Measurements from ENCODE around the gene LINGO1.

DNA sequence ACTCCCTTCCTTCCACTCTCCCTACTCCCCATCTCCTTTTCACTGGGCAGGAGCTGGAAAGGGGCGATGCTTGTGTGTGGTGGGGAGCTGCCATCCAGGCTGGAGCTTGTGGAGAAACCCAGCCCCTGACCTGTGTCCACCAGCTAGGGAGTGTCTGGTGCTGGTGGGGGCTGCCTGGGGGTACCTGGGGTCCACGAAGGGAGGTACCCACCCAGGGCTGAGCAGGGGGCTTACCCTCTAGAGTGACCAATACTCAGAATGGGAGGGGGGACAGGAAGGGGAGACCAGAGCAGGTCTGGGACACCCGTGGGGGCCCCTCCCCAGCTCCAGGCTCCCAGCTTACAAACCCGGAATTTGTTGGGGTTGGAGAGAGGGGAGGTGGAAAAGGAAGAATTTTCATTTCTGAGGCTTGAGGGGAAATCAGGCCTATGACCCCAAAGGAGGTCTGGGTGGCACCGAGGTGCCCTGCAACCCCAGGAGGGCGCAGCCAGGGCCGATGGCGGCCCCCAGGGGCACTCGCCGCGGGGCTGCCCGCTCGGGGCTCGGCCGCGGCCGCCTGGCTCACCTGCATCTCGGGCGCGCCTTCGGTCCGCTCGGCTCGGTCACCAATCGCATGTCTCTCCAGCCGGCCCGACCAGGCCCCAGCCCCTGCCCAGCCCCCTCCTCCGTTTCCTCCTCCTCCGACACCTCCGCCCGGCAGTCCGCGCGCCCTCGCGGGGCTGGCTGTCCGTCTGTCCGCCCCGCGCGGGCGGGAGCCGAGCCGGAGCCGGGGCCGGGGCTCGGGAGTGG is 773 bp downstream of the LINGO1 start:
- TF ChIP-seq, protein P1, sequence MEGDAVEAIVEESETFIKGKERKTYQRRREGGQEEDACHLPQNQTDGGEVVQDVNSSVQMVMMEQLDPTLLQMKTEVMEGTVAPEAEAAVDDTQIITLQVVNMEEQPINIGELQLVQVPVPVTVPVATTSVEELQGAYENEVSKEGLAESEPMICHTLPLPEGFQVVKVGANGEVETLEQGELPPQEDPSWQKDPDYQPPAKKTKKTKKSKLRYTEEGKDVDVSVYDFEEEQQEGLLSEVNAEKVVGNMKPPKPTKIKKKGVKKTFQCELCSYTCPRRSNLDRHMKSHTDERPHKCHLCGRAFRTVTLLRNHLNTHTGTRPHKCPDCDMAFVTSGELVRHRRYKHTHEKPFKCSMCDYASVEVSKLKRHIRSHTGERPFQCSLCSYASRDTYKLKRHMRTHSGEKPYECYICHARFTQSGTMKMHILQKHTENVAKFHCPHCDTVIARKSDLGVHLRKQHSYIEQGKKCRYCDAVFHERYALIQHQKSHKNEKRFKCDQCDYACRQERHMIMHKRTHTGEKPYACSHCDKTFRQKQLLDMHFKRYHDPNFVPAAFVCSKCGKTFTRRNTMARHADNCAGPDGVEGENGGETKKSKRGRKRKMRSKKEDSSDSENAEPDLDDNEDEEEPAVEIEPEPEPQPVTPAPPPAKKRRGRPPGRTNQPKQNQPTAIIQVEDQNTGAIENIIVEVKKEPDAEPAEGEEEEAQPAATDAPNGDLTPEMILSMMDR (IDR thresholded peaks at IDR 0.05): no peak
- no peak for TF ChIP-seq POLR2A (IDR thresholded peaks at IDR 0.05)
